GM13977 (cell line): ENCODE data around the gene HIBADH.

Experiments used
- DNase-seq: peaks from one replicate; pipeline ENCODE4 v3.0.0; 2012; ENCODE audit warnings: low spot score
- CTCF ChIP-seq: IDR thresholded peaks from 2 replicates; pipeline ENCODE4 v1.5.1; 2012; ENCODE audit warnings: mild to moderate bottlenecking, control low read depth; ENCODE audit not compliant: insufficient read depth; ENCODE audit errors: extremely low read depth, missing control alignments
- in situ Hi-C: fragments of 300-500 bp; cut with MboI; formaldehyde crosslinking; loops from one replicate; pipeline ENCODE4 v1.12.0; 2022; ENCODE audit warnings: low sequenced_read_pairs, low pct_unique_long_range_greater_than_20kb, mixed read lengths, inconsistent platforms; ENCODE audit not compliant: unreplicated experiment

Gene HIBADH

GRCh38 chr7:27615420-27616185 lies 47.1 kb downstream of the HIBADH start:
- no peak for TF ChIP-seq CTCF
- in situ Hi-C loops = no loop called here
- no peak for DNase-seq

- DNase-seq = no peak
- no peak for TF ChIP-seq CTCF
- in situ Hi-C loops = no loop called here
Observed at GRCh38 chr7:27614095-27614494, 48.6 kb downstream of the HIBADH start.

- DNase-seq = no peak
- TF ChIP-seq CTCF = no peak
- in situ Hi-C loops = no loop called here
Observed at GRCh38 chr7:27611059-27611458, 51.6 kb downstream of the HIBADH start.

GRCh38 chr7:27608776-27609495 lies 53.7 kb downstream of the HIBADH start:
- TF ChIP-seq CTCF = no peak
- in situ Hi-C loops = no loop called here
- DNase-seq = no peak

- in situ Hi-C loops = no loop called here
Observed at GRCh38 chr7:27607210-27607606, 55.5 kb downstream of the HIBADH start.

More at GRCh38 chr7:27607210-27607606, 55.5 kb downstream of the HIBADH start:
- DNase-seq = no peak
- no peak for TF ChIP-seq CTCF
